Transverse colon (tissue), 4 donors: Measurements from ENCODE around the gene PNMA6F.
"Not testable (repeated sequence)": the region's sequence is repeated elsewhere in the genome, so short reads cannot be mapped to it uniquely, and the experiment has no call there.

Source experiments
- POLR2AphosphoS5 ChIP-seq, 3 donors: sonication (generic); formaldehyde crosslinking; IDR thresholded peaks; one replicate each; pipeline ENCODE4 v1.6.1; 2016; ENCODE audit warnings: antibody characterized with exemption in 3 of 3
- TF ChIP-seq, protein P1 (sequence below), 5 experiments: fragments of 200-600 bp in 3 of 5; fragments of 450-650 bp in 2 of 5; sonication (generic) in 3 of 5; IDR thresholded peaks; 1 replicate in 2 of 5; 2 replicates in 3 of 5; pipeline ENCODE4 v1.5.1; 2016 to 2017; ENCODE audit warnings: antibody characterized with exemption in 5 of 5, inconsistent platforms in 3 of 5, mild to moderate bottlenecking in 2 of 5, moderate library complexity in 1 of 5

DNA sequence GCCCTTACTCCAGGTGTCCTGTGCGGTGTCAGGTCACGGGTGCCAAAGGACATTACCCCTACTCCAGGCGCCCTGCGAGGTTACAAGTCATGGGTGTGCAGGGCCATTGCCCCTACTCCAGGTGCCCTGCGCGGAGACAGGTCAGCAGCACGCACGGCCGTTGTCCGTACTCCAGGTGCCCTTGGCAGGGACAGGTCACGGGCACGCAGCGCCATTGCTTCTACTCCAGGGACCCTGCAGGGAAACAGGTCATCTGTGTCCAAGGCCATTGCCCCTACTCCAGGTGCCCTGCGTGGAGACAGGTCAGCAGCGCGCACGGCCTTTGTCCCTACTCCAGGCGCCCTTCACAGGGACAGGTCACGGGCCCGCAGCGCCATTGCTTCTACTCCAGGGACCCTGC lies 49.0 kb downstream of the PNMA6F start:
- TF ChIP-seq, protein P1, sequence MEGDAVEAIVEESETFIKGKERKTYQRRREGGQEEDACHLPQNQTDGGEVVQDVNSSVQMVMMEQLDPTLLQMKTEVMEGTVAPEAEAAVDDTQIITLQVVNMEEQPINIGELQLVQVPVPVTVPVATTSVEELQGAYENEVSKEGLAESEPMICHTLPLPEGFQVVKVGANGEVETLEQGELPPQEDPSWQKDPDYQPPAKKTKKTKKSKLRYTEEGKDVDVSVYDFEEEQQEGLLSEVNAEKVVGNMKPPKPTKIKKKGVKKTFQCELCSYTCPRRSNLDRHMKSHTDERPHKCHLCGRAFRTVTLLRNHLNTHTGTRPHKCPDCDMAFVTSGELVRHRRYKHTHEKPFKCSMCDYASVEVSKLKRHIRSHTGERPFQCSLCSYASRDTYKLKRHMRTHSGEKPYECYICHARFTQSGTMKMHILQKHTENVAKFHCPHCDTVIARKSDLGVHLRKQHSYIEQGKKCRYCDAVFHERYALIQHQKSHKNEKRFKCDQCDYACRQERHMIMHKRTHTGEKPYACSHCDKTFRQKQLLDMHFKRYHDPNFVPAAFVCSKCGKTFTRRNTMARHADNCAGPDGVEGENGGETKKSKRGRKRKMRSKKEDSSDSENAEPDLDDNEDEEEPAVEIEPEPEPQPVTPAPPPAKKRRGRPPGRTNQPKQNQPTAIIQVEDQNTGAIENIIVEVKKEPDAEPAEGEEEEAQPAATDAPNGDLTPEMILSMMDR (IDR thresholded peaks at IDR 0.05), result not testable (repeated sequence)
- TF ChIP-seq POLR2AphosphoS5 (IDR thresholded peaks at IDR 0.05), result not testable (repeated sequence)
